Type B pancreatic cell (in vitro differentiated cells): ENCODE results near the gene FMR1. TPM values are rescaled to one million over a fixed set of nuclear protein-coding genes. Genes with fewer than 3 reads are reported as not detected.
A peak's percentile ranks its signal among the peaks of the same experiment; 100 is the strongest.

Source experiments
- DNase-seq: peaks from one replicate; pipeline ENCODE4 v3.0.0; 2021; ENCODE audit warnings: mixed read lengths; ENCODE audit not compliant: unreplicated experiment; ENCODE audit errors: extremely low spot score
- H3K27ac Mint-ChIP-seq: 2 replicates; pipeline ENCODE4 v1.8.0; 2021; ENCODE audit warnings: mild to moderate bottlenecking, mixed read lengths
- H3K27me3 Mint-ChIP-seq: 2 replicates; pipeline ENCODE4 v1.8.0; 2021; ENCODE audit warnings: mixed read lengths
- H3K36me3 Mint-ChIP-seq: 2 replicates; pipeline ENCODE4 v1.8.0; 2021; ENCODE audit warnings: mixed read lengths
- H3K4me1 Mint-ChIP-seq: one replicate; pipeline ENCODE4 v1.8.0; 2021; ENCODE audit warnings: mixed read lengths; ENCODE audit not compliant: unreplicated experiment
- H3K4me3 Mint-ChIP-seq: 2 replicates; pipeline ENCODE4 v1.8.0; 2021; ENCODE audit warnings: mild to moderate bottlenecking, mixed read lengths
- H3K9me3 Mint-ChIP-seq: 2 replicates; pipeline ENCODE4 v1.8.0; 2021; ENCODE audit warnings: mixed read lengths
- total RNA-seq: library from RNA; stranded (reverse); gene quantifications from 2 replicates; pipeline ENCODE4 v1.2.1, GENCODE V29; 2021; ENCODE audit warnings: low replicate concordance
- TF ChIP-seq, protein P1 (sequence below): fragments of 200-600 bp; sonication (generic); conservative IDR thresholded peaks from 2 replicates; pipeline ENCODE4 v1.5.0; 2021; ENCODE audit warnings: antibody characterized with exemption, mild to moderate bottlenecking

The FMR1 gene
- total RNA-seq, 1 donor from 2014 or later, result 63.2 TPM

DNA sequence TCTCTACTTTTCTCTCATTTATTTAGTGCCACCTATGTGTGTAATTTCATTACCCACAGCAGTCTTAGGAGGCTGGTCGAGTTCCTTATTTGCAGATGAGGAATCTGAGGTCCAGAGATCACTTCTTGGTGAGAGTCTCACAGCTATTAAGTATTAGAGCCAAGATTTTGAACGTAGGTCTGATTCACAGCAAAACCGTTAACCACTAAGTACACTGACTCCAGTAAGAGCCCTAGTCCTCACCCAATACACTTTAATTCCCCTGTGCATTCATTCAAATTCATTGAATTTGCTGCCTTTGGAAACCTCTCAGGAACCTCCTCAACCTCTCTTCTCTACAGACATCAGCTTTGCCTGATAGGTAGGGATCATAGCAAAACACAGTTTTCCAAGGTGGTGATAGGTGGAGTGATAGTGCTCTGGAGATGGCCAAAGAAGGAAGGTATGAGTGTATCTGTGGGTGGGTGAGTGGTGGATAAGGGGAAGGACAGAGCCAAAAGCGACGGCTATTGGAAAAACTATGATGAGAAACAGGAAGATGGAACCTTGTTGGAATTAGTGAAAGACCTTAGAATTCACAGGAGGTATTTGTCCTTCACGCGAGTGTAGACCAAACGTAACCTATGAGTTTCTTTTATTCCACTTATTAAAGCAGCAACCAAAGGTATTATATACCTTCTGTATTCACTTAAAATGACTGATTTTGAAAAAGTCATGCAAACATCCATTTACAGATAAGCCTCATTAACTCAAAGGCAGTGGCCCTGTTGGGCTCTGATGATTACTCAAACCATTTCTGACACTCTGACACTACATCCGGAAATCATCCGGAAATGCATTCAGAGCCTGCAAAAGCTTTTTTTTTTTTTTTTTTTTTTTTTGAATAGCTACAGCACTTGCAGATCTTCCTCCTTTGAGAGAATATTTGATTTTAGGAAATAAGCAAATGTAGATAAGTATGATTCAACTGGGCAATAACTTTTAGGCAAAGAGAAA, 6.3 kb downstream of the FMR1 start:
- peaks cover 16% of the 10 kb centered on the region for H3K4me1 Mint-ChIP-seq
- H3K9me3 Mint-ChIP-seq, result no peaks in the 10 kb centered on the region
- H3K27me3 Mint-ChIP-seq, result no peaks in the 10 kb centered on the region
- H3K27ac Mint-ChIP-seq, result no peak overlapping the region
- H3K4me3 Mint-ChIP-seq, result no peak overlapping the region
- peaks cover 5% of the 10 kb centered on the region for H3K36me3 Mint-ChIP-seq
- DNase-seq, result no peak
- TF ChIP-seq, protein P1, sequence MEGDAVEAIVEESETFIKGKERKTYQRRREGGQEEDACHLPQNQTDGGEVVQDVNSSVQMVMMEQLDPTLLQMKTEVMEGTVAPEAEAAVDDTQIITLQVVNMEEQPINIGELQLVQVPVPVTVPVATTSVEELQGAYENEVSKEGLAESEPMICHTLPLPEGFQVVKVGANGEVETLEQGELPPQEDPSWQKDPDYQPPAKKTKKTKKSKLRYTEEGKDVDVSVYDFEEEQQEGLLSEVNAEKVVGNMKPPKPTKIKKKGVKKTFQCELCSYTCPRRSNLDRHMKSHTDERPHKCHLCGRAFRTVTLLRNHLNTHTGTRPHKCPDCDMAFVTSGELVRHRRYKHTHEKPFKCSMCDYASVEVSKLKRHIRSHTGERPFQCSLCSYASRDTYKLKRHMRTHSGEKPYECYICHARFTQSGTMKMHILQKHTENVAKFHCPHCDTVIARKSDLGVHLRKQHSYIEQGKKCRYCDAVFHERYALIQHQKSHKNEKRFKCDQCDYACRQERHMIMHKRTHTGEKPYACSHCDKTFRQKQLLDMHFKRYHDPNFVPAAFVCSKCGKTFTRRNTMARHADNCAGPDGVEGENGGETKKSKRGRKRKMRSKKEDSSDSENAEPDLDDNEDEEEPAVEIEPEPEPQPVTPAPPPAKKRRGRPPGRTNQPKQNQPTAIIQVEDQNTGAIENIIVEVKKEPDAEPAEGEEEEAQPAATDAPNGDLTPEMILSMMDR, result no peak

DNA sequence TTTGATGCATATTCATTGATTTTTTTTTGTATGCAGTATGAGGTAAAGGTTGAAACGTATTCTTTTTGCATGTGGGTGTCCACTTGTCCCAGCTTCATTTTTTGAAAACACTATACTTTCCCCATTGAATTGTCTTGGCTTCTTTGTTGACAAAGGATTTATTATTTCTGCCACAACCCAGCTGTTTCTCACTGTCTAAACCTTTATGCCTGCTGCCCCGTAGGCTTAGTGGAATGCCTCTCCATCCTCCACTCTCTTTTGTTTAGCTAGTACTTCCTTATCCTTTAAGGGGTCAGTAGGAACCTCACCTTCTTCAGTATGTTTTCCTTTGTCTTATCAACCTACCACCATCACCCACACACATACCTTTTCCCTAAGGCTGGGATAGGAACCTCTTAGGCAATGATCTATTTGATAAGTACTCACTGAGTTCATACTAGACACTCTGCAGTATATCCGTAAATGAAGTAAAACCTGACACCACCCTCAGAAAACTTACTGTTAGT, 8.5 kb downstream of the FMR1 start:
- Mint-ChIP-seq H3K4me3 (peak overlapping the region; percentile 27), H3K27ac (peak overlapping the region; percentile 11)
- DNase-seq, result no peak

DNA sequence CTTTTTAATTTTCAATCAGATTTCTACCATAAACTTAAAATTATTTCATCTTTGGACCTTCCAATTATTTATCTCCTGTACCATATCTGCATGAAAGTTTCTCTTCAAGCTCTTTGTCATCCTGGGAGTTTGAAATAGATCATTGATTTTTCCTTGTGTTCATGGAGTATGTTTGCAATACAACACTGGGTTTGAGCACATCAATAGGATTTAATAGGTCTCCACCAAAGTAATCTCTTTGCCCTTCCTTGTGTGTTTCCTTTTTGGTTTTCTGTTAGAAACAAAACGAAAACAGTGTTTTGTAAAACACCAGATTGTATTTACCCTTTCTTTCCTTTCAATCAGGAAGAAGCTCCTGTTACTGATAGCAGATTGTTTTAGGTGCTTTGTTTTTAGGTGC, 11.9 kb downstream of the FMR1 start:
- DNase-seq, result no peak
- no peaks in the 10 kb centered on the region for H3K27me3 Mint-ChIP-seq

More for the DNA sequence above, 8.5 kb downstream of the FMR1 start:
- peaks cover 5% of the 10 kb centered on the region for H3K36me3 Mint-ChIP-seq
- no peaks in the 10 kb centered on the region for H3K9me3 Mint-ChIP-seq
- H3K4me1 Mint-ChIP-seq, result peaks cover 13% of the 10 kb centered on the region
- H3K27me3 Mint-ChIP-seq, result no peaks in the 10 kb centered on the region
- TF ChIP-seq, protein P1, result no peak

DNA sequence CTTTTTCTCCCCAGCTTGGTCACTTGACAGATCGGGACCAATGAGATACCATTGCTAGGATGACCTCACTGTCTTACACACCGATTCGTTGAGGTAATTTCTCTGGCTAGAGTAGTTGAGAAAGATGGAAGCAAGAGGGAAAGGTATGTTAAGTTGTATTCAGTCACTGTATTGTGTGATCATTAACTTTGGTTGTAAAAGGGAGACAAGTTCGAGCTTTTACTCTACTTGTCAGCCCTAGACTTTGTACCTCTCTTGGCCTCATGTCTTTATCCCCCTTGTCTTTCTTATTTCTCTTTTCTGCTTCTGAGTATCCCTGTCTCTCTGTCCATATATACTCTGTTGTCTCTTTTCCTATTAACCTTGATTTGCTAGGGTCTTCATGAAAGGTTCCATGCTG, 15.5 kb downstream of the FMR1 start:
- H3K27me3 Mint-ChIP-seq, result no peaks in the 10 kb centered on the region
- H3K36me3 Mint-ChIP-seq, result peaks cover 23% of the 10 kb centered on the region
- no peak for DNase-seq
- H3K4me3 Mint-ChIP-seq, result no peak overlapping the region
- no peaks in the 10 kb centered on the region for H3K4me1 Mint-ChIP-seq
- H3K27ac Mint-ChIP-seq, result no peak overlapping the region
- TF ChIP-seq, protein P1, result no peak
- no peaks in the 10 kb centered on the region for H3K9me3 Mint-ChIP-seq

More for the DNA sequence above, 11.9 kb downstream of the FMR1 start:
- H3K4me3 Mint-ChIP-seq, result no peak overlapping the region
- TF ChIP-seq, protein P1, result no peak
- H3K9me3 Mint-ChIP-seq, result no peaks in the 10 kb centered on the region
- H3K36me3 Mint-ChIP-seq, result peaks cover 17% of the 10 kb centered on the region
- H3K27ac Mint-ChIP-seq, result no peak overlapping the region
- peaks cover 8% of the 10 kb centered on the region for H3K4me1 Mint-ChIP-seq

DNA sequence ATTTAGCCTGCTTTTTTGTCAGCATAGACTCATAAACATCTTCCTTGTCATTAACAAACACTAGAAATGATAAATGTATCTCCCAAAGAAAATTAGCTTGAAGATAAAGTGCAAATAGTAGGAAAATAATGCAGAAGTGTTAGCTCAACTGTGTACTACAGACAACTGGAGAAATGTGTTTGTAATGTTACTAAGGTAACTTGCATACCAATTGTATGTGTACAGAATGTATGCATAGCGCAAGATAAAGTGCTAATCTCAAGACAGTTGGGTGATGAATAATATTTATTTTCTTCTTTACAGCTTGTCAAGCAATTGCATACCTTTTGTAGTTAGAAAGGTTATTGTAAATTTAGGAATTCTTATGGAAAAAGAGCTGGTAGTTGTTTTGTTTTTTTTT, 22.1 kb downstream of the FMR1 start:
- no peaks in the 10 kb centered on the region for H3K27me3 Mint-ChIP-seq
- no peak overlapping the region for H3K27ac Mint-ChIP-seq
- no peaks in the 10 kb centered on the region for H3K9me3 Mint-ChIP-seq
- TF ChIP-seq, protein P1, result no peak
- peaks cover 20% of the 10 kb centered on the region for H3K36me3 Mint-ChIP-seq
- peaks cover 5% of the 10 kb centered on the region for H3K4me1 Mint-ChIP-seq
- no peak overlapping the region for H3K4me3 Mint-ChIP-seq
- DNase-seq, result no peak
